ENCODE measurements around the gene IL1RAP. TPM values are rescaled to one million over a fixed set of nuclear protein-coding genes. Genes with fewer than 3 reads are reported as not detected.

The IL1RAP gene
- total and polyA plus RNA-seq, 8 donors, result 0.76 to 54.8 (median 6.3) TPM; not detected in 2

GRCh38 chr3:190626951-190627620, 113.2 kb downstream of the IL1RAP start:
- Histone ChIP-seq H3K4me1 (no peaks in the 10 kb centered on the region), H3K27me3 (no peaks in the 10 kb centered on the region), H3K36me3 (peaks cover 0 to 29% (median 16%) of the 10 kb centered on the region in 4 donors), H3K4me3 (no peak overlapping the region), H3K9me3 (no peaks in the 10 kb centered on the region), H3K27ac (no peak overlapping the region)
- TF ChIP-seq CTCF (IDR thresholded peaks at IDR 0.05) (no peak), POLR2A (IDR thresholded peaks at IDR 0.05) (no peak), EP300 (IDR thresholded peaks at IDR 0.05) (no peak), POLR2AphosphoS5 (IDR thresholded peaks at IDR 0.05) (no peak)
- 66 to 81% (median 73%) methylated on average over 7 of the region's 7 CpGs for WGBS, 5 donors
- intact Hi-C loops (cut with DNase I; ENCODE audit: low total_unique reads), result no loop called here
- no peak for DNase-seq

- Histone ChIP-seq H3K36me3 (peaks cover 0 to 20% (median 8%) of the 10 kb centered on the region in 4 donors), H3K4me3 (no peak overlapping the region), H3K27ac (no peak overlapping the region), H3K4me1 (no peaks in the 10 kb centered on the region), H3K9me3 (no peaks in the 10 kb centered on the region), H3K27me3 (no peaks in the 10 kb centered on the region)
- 93 to 98% (median 96%) methylated on average over 4 of the region's 4 CpGs for WGBS, 5 donors
- intact Hi-C loops (cut with DNase I; ENCODE audit: low total_unique reads), result no loop called here
- TF ChIP-seq POLR2A (IDR thresholded peaks at IDR 0.05) (no peak), POLR2AphosphoS5 (IDR thresholded peaks at IDR 0.05) (no peak), CTCF (IDR thresholded peaks at IDR 0.05) (no peak), EP300 (IDR thresholded peaks at IDR 0.05) (no peak)
- no peak for DNase-seq
Observed at GRCh38 chr3:190629088-190629487, 115.2 kb downstream of the IL1RAP start.

- Histone ChIP-seq H3K4me1 (no peaks in the 10 kb centered on the region), H3K27ac (no peak overlapping the region), H3K27me3 (no peaks in the 10 kb centered on the region), H3K9me3 (no peaks in the 10 kb centered on the region), H3K36me3 (peaks cover 0 to 9% (median 4%) of the 10 kb centered on the region in 4 donors), H3K4me3 (no peak overlapping the region)
- TF ChIP-seq POLR2A (IDR thresholded peaks at IDR 0.05) (no peak), CTCF (IDR thresholded peaks at IDR 0.05) (no peak), POLR2AphosphoS5 (IDR thresholded peaks at IDR 0.05) (no peak), EP300 (IDR thresholded peaks at IDR 0.05) (no peak)
- intact Hi-C loops (cut with DNase I; ENCODE audit: low total_unique reads), result no loop called here
- DNase-seq, result no peak
- WGBS, 5 donors, result 86 to 96% (median 88%) methylated on average over 2 of the region's 2 CpGs
Observed at GRCh38 chr3:190631295-190631694, 117.4 kb downstream of the IL1RAP start.

- Histone ChIP-seq H3K4me1 (no peaks in the 10 kb centered on the region), H3K27me3 (no peaks in the 10 kb centered on the region), H3K9me3 (no peaks in the 10 kb centered on the region), H3K36me3 (peaks cover 0 to 7% (median 2%) of the 10 kb centered on the region in 4 donors), H3K4me3 (no peak overlapping the region), H3K27ac (no peak overlapping the region)
- TF ChIP-seq EP300 (IDR thresholded peaks at IDR 0.05) (no peak), POLR2AphosphoS5 (IDR thresholded peaks at IDR 0.05) (no peak), POLR2A (IDR thresholded peaks at IDR 0.05) (no peak), CTCF (IDR thresholded peaks at IDR 0.05) (no peak)
- intact Hi-C loops (cut with DNase I; ENCODE audit: low total_unique reads), result no loop called here
- WGBS, 5 donors, result 62 to 81% (median 73%) methylated on average over 3 of the region's 3 CpGs
- no peak for DNase-seq
Observed at GRCh38 chr3:190641564-190641963, 127.7 kb downstream of the IL1RAP start.
